Activated CD4-positive, alpha-beta T cell treated with anti-CD3 and anti-CD28 coated beads, Interleukin-2, amount 50 U/mL, for 16 hours (primary cell): ENCODE data around the gene TTYH3.

Experiments used
- DNase-seq: peaks from one replicate; pipeline ENCODE4 v3.0.0-alpha.2; 2020

Gene TTYH3

GRCh38 chr7:2637066-2637471 is 5.3 kb downstream of the TTYH3 start:
- no peak for DNase-seq

GRCh38 chr7:2637505-2638223 is 5.9 kb downstream of the TTYH3 start:
- DNase-seq: no peak

- no peak for DNase-seq
Observed at GRCh38 chr7:2638224-2638991, 6.6 kb downstream of the TTYH3 start.

GRCh38 chr7:2639181-2639681 is 7.4 kb downstream of the TTYH3 start:
- DNase-seq: no peak

- DNase-seq: no peak
Observed at GRCh38 chr7:2639695-2640481, 8.1 kb downstream of the TTYH3 start.

- no peak for DNase-seq
Observed at GRCh38 chr7:2640482-2640830, 8.7 kb downstream of the TTYH3 start.

- no peak for DNase-seq
Observed at GRCh38 chr7:2640846-2641316, 9.1 kb downstream of the TTYH3 start.

GRCh38 chr7:2641406-2642393 is 9.9 kb downstream of the TTYH3 start:
- no peak for DNase-seq

- no peak for DNase-seq
Observed at GRCh38 chr7:2643386-2644219, 11.8 kb downstream of the TTYH3 start.

GRCh38 chr7:2644220-2644561 is 12.4 kb downstream of the TTYH3 start:
- no peak for DNase-seq

GRCh38 chr7:2644562-2645273 is 12.9 kb downstream of the TTYH3 start:
- no peak for DNase-seq

GRCh38 chr7:2645274-2645868 is 13.6 kb downstream of the TTYH3 start:
- peak; percentile 47 for DNase-seq

GRCh38 chr7:2646336-2646679 is 14.5 kb downstream of the TTYH3 start:
- no peak for DNase-seq

- DNase-seq: no peak
Observed at GRCh38 chr7:2646680-2647571, 15.1 kb downstream of the TTYH3 start.

GRCh38 chr7:2647594-2648172 is 15.9 kb downstream of the TTYH3 start:
- DNase-seq: no peak

GRCh38 chr7:2649139-2649838 is 17.5 kb downstream of the TTYH3 start:
- no peak for DNase-seq

- no peak for DNase-seq
Observed at GRCh38 chr7:2649991-2650390, 18.2 kb downstream of the TTYH3 start.

GRCh38 chr7:2650451-2650850 is 18.7 kb downstream of the TTYH3 start:
- no peak for DNase-seq
